Neural cell (in vitro differentiated cells): ENCODE results near the gene NPFF. TPM values are rescaled to one million over a fixed set of nuclear protein-coding genes. Genes with fewer than 3 reads are reported as not detected.
A peak's percentile ranks its signal among the peaks of the same experiment; 100 is the strongest.

ENCODE experiments used
- H2AFZ ChIP-seq: fragments of 200-600, 300-800 bp; sonication (generic), shearing (Covaris generic); 2 replicates; pipeline ENCODE4 v1.6.0; 2014; ENCODE audit warnings: low read depth, mild to moderate bottlenecking, antibody characterized with exemption, low read length, moderate library complexity
- H3F3A ChIP-seq: fragments of 200-600 bp; shearing (Covaris generic); 2 replicates; pipeline ENCODE4 v1.6.1; 2016; ENCODE audit warnings: mild to moderate bottlenecking, moderate library complexity, mixed read lengths, antibody characterized with exemption, low read length; ENCODE audit not compliant: insufficient read depth, poor library complexity, severe bottlenecking
- H3K27ac ChIP-seq: fragments of 200-600, 300-800 bp; sonication (generic), shearing (Covaris generic); 2 replicates; pipeline ENCODE4 v1.5.1; 2014; ENCODE audit warnings: mild to moderate bottlenecking, low read length, moderate library complexity
- H3K27me3 ChIP-seq: fragments of 300-800, 200-600 bp; sonication (generic), shearing (Covaris generic); 2 replicates; pipeline ENCODE4 v1.6.0; 2014; ENCODE audit warnings: mild to moderate bottlenecking, low read depth, low read length, moderate library complexity; ENCODE audit not compliant: insufficient read depth
- H3K36me3 ChIP-seq: fragments of 300-800, 200-600 bp; sonication (generic), shearing (Covaris generic); 2 replicates; pipeline ENCODE4 v1.5.1; 2014; ENCODE audit warnings: mild to moderate bottlenecking, antibody characterized with exemption, low read length, moderate library complexity; ENCODE audit not compliant: insufficient read depth
- H3K4me2 ChIP-seq: fragments of 300-800, 200-600 bp; sonication (generic), shearing (Covaris generic); 2 replicates; pipeline ENCODE4 v1.6.0; 2014; ENCODE audit warnings: mild to moderate bottlenecking, low read length
- H3K4me3 ChIP-seq: fragments of 300-800, 200-600 bp; sonication (generic), shearing (Covaris generic); 2 replicates; pipeline ENCODE4 v1.5.1; 2014; ENCODE audit warnings: mild to moderate bottlenecking, low read length, moderate library complexity
- H3K79me2 ChIP-seq: fragments of 200-600 bp; shearing (Covaris generic); replicated peaks from 2 replicates; pipeline ENCODE4 v1.6.0; 2014; ENCODE audit warnings: mild to moderate bottlenecking, low read length, moderate library complexity; ENCODE audit not compliant: insufficient read depth
- H3K9ac ChIP-seq: fragments of 300-800, 200-600 bp; sonication (generic), shearing (Covaris generic); 2 replicates; pipeline ENCODE4 v1.6.1; 2016; ENCODE audit warnings: mild to moderate bottlenecking, low read length, mixed read lengths
- H3K9me2 ChIP-seq: fragments of 200-600 bp; shearing (Covaris generic); 2 replicates; pipeline ENCODE4 v1.6.1; 2016; ENCODE audit warnings: mild to moderate bottlenecking, low read length, mixed read lengths; ENCODE audit not compliant: insufficient read depth
- H3K9me3 ChIP-seq: fragments of 200-600, 300-800 bp; sonication (generic), shearing (Covaris generic); 2 replicates; pipeline ENCODE4 v1.6.1; 2016; ENCODE audit warnings: mild to moderate bottlenecking, mixed run types, low read length, moderate library complexity, mixed read lengths
- H4K20me1 ChIP-seq: fragments of 200-600 bp; shearing (Covaris generic); 2 replicates; pipeline ENCODE4 v1.6.1; 2016; ENCODE audit warnings: mild to moderate bottlenecking, mixed run types; ENCODE audit not compliant: insufficient read depth
- CTCF ChIP-seq: fragments of 450-650 bp; IDR thresholded peaks from 2 replicates; pipeline ENCODE4 v1.5.1; 2014; ENCODE audit warnings: antibody characterized with exemption, mild to moderate bottlenecking, moderate library complexity; ENCODE audit not compliant: poor library complexity, severe bottlenecking
- EP300 ChIP-seq: fragments of 450-650 bp; conservative IDR thresholded peaks from 2 replicates; pipeline ENCODE4 v1.6.1; 2014; ENCODE audit warnings: antibody characterized with exemption, mild to moderate bottlenecking, moderate library complexity; ENCODE audit not compliant: poor library complexity, severe bottlenecking
- EZH2 ChIP-seq: fragments of 200-600, 300-800 bp; shearing (Covaris generic), sonication (generic); IDR thresholded peaks from 2 replicates; pipeline ENCODE4 v1.6.1; 2014; ENCODE audit warnings: antibody characterized with exemption, low read length, borderline replicate concordance, mild to moderate bottlenecking; ENCODE audit not compliant: insufficient read depth, poor library complexity, severe bottlenecking
- MXI1 ChIP-seq: fragments of 450-650 bp; conservative IDR thresholded peaks from 2 replicates; pipeline ENCODE4 v1.6.1; 2014; ENCODE audit warnings: antibody characterized with exemption, mild to moderate bottlenecking; ENCODE audit not compliant: poor library complexity, severe bottlenecking
- POLR2AphosphoS5 ChIP-seq: IDR thresholded peaks from 2 replicates; pipeline ENCODE4 v1.6.1; 2012
- RAD21 ChIP-seq: fragments of 450-650 bp; conservative IDR thresholded peaks from 2 replicates; pipeline ENCODE4 v1.6.1; 2014; ENCODE audit warnings: antibody characterized with exemption, mild to moderate bottlenecking, moderate library complexity
- REST ChIP-seq: IDR thresholded peaks from 2 replicates; pipeline ENCODE4 v1.6.1; 2012; ENCODE audit warnings: borderline replicate concordance
- SMC3 ChIP-seq: fragments of 450-650 bp; conservative IDR thresholded peaks from 2 replicates; pipeline ENCODE4 v1.6.1; 2014; ENCODE audit warnings: antibody characterized with exemption, mild to moderate bottlenecking, moderate library complexity; ENCODE audit not compliant: poor library complexity
- TAF1 ChIP-seq: IDR thresholded peaks from 2 replicates; pipeline ENCODE4 v1.6.1; 2012; ENCODE audit warnings: low read depth
- polyA plus RNA-seq: library from polyadenylated mRNA; depleted of rRNA; stranded (reverse); fragments of >200 nt; gene quantifications from 2 replicates; pipeline ENCODE4 v1.2.3, GENCODE V29; 2014

NPFF gene
- polyA plus RNA-seq, 1 donor from 2014 or later: not detected

- H4K20me1 ChIP-seq: no peaks in the 10 kb centered on the region
- no peak overlapping the region for H3K27ac ChIP-seq
- peaks cover 8% of the 10 kb centered on the region for H3F3A ChIP-seq
- TF ChIP-seq MXI1 (no peak), RAD21 (no peak)
- no peak overlapping the region for H3K9ac ChIP-seq
- peak overlapping the region; percentile 71 for H3K4me3 ChIP-seq
- H3K9me2 ChIP-seq: no peaks in the 10 kb centered on the region
- H2AFZ ChIP-seq: no peak overlapping the region
- peaks cover 3% of the 10 kb centered on the region for H3K36me3 ChIP-seq
- no peaks in the 10 kb centered on the region for H3K27me3 ChIP-seq
- H3K4me2 ChIP-seq: no peak overlapping the region
- no peaks in the 10 kb centered on the region for H3K9me3 ChIP-seq
- peaks cover 51% of the 10 kb centered on the region for H3K79me2 ChIP-seq
Measured at GRCh38 chr12:53495903-53496751, 11.2 kb downstream of the NPFF start.

GRCh38 chr12:53493610-53494391, 13.5 kb downstream of the NPFF start:
- H3K9ac ChIP-seq: peak overlapping the region; percentile 95
- peak overlapping the region; percentile 96 for H3K27ac ChIP-seq
- H3K9me3 ChIP-seq: no peaks in the 10 kb centered on the region
- H3K36me3 ChIP-seq: peaks cover 3% of the 10 kb centered on the region
- peak overlapping the region; percentile 70 for H3K4me3 ChIP-seq
- no peaks in the 10 kb centered on the region for H4K20me1 ChIP-seq
- H3K79me2 ChIP-seq: peaks cover 57% of the 10 kb centered on the region
- H3K27me3 ChIP-seq: no peaks in the 10 kb centered on the region
- peak; percentile 24 for TF ChIP-seq POLR2AphosphoS5
- no peak for TF ChIP-seq SMC3
- TF ChIP-seq RAD21: no peak
- TF ChIP-seq EP300: peak; percentile 83
- TF ChIP-seq TAF1: no peak
- TF ChIP-seq EZH2: no peak
- TF ChIP-seq REST: no peak
- no peak for TF ChIP-seq CTCF
- TF ChIP-seq MXI1: no peak
- H2AFZ ChIP-seq: peak overlapping the region; percentile 40
- peak overlapping the region; percentile 98 for H3K4me2 ChIP-seq
- H3F3A ChIP-seq: no peaks in the 10 kb centered on the region
- no peaks in the 10 kb centered on the region for H3K9me2 ChIP-seq
